NCI-H128 (cell line): ENCODE results near the gene RBMS1.
"Not testable (repeated sequence)": the region's sequence is repeated elsewhere in the genome, so short reads cannot be mapped to it uniquely, and the experiment has no call there.

ENCODE experiments used
- DNase-seq: peaks from one replicate; lab custom pipeline; 2025; ENCODE audit not compliant: unreplicated experiment; lab: John Stamatoyannopoulos, UW

Gene RBMS1

DNA sequence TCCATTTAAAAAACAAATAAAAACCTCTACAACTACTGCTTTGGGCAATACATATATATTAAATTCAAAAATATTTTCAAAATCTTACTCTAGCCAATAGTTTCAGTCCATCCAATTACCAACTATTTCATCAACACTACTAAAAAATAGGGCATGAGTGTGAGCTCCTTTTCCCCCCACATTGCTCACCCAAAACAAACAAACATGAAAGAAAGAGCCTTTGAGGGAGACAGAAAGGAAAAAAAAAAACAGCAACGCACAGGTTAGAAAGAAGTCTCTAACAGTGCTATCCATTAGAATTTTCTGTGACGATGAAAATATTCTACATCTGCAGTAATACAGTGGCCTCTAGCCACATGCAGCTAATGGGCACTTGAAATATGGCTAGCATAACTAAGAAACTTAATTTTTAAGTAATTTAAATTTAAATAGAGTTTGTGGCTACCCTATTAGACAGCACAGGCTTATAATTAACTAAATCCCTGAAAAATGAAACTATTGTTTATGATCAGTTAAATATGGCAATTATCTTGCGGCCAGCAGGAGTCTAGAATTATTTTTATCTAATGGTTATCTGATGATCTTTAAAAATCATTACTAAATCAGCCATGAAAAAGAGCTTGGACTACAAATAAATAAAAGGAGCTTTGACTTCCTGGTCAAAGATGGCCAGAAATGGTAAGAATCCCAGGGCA is 59.2 kb downstream of the RBMS1 start:
- no peak for DNase-seq

DNA sequence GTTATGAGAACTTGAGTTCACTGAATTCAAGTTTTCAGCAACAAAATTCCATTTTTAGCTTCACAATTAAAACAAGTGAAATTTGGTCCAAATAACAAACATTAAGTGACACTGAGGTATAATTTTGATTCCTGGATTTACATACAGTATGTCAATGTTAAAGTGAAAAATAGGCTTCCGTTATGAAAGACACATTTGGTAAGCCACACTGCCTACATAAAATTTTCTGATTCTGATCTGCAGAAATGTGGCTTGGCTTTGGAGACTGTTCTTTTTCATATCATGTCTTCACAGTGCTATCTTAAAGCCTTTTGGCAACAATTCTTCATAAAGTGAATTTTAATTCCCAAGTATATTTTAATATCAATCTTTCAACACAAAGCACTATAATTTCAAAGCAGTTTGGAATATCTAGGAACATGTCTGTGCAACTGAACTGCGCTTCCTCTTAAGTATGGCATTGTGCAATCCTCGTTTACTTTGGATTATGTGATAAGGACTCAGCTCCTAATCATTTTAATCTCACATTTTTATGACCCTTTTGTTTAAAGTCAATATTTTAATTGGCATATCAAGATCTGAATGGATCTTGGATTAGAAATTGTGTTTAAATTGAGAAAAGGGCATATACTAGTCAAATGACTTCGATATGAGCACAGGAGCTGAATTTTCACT is 60.0 kb downstream of the RBMS1 start:
- no peak for DNase-seq

DNA sequence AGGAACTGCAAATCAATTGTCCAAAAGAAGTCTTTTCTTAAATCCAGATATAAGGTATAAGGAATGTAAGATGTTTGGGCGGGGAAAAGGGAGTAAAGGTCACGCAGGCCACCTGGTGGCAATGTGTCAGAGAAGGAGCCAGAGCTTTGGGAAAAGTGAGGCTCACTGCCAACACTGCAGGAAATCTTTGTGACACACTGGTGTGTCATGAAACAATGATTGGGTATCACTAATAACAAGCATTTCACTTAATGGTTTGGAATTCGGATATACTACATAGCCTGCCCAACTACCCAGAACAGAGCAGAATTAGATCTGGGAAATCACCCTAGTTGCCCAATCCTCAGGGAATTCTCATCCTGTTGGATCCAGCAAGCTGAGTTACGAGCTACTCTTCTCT is 61.0 kb downstream of the RBMS1 start:
- DNase-seq, result no peak

DNA sequence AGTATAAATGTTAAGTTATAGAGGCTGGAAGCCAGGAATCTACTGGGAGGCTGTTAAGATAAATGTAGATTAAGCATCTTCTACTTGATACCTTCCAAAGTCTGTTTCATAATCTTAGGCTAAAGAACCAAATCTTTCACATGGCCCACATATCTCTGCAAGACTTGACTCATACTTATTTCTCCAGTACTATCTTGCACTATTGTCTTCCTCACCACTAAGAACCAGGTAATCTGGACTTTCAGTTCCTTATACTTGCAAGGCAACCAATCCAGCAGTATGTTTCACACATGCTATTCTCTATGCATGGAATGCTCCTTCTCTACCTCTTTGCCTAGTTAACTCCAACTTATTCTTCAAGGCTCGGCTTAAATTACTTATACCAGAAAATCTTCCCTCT is 62.2 kb downstream of the RBMS1 start:
- no peak for DNase-seq

DNA sequence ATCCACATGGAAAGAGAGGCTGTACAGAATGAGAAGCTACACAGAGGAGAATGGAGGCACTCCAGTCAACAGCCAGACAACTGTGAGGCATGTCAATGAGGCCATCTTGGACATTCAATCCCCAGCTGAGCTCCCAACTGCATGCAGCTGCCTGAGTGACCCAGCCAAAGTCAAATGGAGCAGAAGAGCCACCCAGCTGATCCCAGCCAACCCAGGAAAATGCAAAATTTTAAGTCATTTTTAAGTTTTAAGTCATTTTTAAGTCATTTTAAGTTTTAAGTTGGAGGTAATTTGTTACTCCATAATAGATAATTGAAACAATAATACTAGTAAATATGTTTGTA is 63.6 kb downstream of the RBMS1 start:
- DNase-seq, result no peak

DNA sequence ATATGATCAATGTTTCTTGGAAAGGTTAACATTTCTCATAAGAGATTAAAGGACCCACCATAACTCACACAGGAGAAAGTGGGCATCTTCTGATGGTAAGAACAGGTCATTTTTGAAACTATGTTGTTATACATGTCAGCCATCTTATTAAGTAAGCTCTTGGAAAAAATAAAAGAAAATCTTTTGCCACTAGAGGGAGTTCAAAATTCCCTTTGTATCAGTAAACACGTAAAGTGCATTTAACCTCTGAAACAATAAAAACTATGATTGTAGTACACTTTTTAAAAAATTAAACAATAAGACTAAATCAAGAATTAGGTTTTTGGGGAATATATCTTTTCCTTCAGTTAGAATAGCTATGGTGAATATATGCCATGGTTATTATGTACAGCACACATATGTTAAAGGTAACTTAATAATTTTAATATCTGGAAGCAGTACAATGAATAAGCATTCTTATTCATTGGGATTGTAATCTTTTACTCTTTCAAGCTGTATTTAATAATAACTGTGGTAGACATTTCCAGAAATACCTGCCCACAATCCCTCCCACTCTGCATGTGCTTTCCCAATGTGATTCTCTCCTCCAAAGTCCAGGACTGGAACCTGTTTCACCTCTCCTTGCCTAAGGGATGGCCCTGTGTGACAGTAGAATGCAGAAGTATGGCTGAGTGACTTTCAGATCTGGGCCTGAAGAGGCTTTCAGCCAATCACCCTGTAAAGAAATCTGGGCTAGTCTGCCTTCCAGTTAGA is 64.2 kb downstream of the RBMS1 start:
- DNase-seq, result no peak

DNA sequence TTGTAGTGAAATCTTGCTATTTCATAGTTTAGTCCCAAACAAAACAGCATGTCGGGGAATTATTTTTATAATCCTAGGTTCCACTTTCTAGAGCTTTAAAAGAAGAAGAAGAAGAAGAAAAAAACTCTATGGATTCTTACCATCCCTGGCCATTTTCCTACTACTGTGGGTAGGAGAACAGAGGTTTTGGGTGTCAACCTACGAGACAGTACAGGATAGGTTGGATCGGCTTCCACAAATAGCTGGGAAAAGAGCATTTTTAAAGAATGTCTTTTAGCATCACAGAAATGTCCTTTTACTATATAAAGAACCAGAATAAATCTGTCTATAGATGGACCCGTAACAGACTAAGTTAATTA is 65.2 kb downstream of the RBMS1 start:
- DNase-seq, result no peak

DNA sequence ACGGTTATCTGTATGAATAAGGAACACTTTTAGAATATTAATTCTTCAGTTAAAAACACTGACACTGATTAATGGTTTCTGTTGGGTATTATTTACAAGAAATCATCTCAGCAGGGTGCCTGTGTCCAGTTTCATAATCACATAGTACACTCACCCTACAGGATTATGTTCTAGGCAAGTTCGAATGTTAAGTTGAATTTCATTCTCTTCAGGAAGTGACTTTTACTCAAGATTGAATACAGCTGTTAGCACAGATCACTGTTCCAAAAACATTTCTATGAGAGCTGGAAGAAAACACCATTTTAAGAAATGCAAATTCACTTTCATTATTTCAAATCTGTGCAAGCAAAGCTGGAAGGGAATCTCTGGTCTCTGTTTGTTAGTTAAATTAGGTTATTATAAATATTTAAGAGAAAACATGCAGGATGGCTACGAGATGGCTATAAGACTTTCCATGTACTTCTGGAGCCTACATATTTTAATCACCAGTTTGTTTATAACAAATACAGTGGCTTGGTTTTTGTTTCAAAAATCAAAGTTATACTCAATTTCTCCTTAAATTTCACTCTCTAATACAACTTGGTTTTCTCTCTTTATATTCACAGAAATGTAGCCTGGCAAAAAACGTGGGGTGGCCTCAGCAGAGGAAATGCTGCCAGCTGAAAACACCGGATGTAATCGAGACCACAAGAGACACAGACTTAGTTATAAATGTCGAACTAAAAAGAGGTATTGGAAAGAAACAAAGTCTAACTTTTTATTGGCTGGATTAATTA is 65.8 kb downstream of the RBMS1 start:
- DNase-seq, result no peak

DNA sequence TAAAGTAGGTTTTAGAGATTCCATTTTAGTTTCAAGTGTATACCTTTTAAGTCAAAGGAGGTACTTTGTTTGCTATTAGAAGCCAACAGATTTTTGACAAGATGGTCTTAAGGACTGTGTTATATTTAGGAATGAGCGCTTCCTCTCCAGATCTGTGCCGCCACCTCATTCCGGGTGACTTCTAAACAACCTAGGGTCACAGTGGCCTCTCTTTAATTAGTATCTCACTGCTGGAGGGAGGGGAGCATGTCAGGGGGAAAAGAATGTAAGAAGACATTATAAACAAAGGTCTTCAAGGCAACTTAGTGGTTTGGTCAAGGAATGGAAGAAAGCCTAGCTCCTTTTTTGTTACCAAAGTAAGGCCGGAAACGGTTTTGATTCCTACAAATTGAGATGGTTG is 67.0 kb downstream of the RBMS1 start:
- no peak for DNase-seq

DNA sequence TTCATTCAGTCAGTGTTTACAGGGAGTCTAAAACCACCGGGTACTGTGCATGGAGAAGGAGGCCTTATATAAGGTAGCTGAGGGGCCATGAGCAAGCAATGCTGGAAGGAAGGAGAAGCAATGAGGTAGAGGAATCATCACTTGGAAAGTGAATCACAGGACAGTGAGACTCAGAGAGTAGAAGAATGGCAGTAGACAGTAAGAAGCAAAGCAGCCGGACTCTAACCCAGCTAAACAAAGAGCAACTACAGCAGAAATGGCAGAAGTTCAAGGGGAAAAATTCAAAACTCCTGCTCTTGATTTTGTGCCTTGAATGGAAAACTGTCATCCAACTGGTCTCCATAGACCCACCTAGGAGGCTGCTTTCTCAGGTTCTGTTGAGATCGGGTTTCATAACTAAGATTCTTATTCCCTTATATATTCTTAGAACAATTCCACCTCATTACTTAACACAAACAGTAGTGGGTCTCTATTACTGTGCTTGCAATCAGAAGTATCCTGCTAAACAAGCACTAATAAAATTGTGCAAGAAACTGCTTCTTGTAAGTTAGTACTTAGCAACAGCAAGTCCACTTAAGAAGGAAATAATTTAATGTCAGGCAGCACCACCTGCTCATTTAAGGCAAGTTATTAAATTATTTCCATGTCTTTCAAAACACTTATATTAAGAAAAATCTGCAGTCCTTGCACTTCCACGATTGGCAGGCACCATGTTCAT is 68.0 kb downstream of the RBMS1 start:
- no peak for DNase-seq

DNA sequence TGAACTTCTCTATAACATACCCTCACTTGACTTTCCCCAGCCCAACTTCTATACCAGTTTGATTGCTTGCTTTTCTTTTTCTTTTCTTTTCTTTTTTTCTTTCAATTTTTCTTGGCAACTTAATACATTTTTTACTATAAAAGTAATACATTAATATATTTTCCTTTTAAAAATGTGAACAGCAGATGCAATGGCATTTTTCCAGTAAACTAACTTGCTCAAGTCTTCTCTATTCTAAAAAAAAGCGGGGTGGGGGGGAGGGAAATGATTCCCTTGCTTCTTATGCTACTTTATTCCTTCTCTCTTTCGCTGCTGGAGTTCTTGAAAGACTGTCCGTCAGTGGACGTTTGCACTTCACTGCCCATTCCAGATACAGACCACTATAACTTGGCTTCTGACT is 70.5 kb downstream of the RBMS1 start:
- DNase-seq, result no peak

DNA sequence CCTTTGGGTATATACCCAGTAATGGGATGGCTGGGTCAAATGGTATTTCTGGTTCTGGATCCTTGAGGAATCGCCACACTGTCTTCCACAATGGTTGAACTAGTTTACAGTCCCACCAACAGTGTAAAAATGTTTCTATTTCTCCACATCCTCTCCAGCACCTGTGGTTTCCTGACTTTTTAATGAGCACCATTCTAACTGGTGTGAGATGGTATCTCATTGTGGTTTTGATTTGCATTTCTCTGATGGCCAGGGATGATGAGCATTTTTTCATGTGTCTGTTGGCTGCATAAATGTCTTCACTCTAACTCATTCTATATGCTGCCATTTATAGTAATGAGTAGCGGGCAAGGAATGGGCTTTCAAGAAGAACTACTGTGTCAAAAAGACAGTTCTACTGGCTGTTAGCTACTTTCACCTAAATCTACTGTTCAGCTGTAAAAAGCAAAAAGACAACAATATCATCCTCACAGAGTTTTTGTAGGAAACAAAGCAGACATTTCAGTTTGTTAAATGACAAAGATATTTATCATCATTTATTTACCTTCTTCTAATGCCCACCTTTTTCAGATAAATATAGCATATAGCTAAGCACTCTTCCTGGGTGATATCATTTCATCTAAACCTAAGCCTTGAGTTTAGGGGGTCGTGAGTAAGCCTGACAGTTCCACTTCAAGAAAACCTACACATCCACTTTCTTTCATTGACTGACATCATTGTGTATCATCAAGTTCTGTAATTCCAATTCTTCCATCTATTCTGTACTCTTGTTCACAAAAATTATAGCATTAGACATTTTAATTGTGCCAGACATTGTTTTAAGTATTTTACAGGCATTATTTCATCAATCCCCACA is 71.7 kb downstream of the RBMS1 start:
- DNase-seq, result not testable (repeated sequence)

DNA sequence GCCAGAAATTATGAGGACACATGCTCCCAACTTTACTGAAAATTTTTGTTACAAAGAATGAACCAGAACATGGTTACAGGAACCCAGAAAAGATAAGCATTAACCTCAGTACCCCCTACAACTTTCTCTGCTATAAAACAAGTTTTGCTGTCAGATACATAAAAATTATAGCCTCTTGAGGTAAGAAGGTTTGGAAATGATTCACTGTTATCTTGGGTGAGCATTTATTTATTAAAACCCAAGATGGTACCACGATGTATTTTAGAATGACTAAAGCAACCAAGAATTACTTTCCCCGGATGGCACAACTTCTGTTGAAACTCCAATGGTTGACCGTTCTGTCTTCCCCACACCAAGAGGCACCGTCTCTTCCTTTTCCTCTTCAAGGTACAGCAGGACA is 72.9 kb downstream of the RBMS1 start:
- DNase-seq, result no peak

DNA sequence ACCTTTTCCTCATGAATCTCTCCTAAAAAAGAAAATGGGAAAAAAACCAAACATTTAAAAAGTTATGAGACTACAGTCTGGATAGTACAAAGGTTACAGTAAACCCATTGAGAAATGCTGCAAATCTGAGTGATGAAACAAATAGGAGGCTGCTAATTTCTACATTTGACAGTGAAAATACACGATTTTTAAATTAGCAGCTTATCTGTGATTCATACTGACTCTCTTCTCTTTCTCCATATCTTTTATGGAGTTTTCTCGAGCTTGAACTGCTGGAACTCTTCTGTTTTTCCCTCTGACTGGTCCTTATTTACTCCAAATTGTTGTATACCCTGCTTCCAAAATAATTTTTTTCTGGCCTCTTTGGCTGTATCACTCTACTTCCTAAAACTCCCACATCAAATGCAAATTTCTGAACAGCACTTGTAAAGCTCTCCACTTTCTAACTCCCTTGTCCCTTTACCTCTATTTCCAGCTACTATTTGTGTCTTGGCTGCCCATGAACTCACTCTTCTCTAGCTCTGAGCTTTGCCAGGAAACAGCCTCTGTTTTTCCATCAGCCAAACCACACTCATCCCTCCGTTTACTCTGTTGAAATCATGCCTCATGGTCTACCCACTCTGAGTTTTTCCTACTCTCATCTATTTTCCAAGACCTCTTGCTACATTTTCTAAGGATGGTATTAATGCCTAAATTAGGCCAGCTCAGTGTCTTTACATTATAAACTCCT is 73.7 kb downstream of the RBMS1 start:
- DNase-seq, result no peak

DNA sequence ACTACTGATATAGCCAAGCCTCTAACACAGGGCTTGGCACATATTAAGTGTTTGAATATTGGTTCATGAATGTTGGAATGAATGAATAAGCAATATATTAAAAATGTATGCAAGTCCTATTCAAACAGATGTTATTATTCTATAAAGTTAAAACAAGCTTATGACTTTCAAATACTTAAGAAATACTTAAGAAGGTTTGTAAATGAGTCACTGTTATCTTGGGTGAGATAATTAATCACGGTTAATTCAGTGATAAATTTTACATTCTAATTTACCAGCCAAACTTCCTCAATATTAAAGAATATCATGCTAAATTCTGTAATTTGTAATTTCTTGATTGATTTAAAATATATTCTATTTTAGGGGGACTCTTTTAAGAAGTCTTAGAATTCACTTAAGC is 74.8 kb downstream of the RBMS1 start:
- DNase-seq, result no peak

DNA sequence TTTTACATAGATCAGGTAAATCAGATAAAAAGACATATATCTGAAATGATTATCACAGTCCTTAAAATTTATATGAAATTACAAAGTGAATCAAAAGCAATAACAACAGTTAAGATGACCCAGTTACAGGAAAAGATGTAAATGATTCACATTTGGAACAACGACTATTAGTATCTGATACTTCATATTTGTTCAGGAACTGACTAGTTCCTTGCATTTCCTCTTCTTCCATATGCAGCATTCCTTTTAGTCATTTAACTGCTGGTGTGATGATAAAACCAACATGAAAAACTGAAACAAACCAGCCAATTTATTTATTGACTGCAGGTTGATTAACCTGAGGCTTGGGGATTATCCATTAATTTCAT is 75.2 kb downstream of the RBMS1 start:
- DNase-seq, result no peak

DNA sequence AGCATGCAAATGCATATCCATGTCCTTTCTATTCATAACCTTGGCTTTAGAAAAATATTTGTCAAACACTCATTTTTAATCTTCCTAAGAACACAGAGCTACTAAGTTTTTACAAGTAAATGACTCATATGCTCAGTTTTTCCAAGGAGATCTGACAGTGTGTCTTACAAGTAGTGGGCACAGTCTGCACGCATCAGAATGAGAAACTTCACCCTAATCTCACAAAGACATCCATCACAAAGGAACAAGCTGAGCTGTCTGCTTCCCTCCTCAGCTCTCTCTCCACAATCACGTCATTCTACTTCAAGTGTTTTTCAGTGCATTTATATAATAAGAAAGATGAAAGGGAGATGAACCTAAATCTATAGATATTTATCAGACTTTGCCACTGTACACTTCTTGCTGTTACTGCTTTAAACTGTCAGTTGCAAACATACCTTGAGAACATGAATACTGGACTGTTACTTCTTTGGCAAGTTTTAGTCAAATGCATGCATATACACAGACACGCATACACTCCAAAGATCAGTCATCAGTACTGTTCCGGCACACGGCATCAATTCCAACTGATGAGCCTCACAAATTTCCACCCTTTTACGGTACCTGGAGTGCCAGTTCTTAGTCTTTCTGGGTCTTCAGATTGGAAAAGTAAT is 75.7 kb downstream of the RBMS1 start:
- no peak for DNase-seq

DNA sequence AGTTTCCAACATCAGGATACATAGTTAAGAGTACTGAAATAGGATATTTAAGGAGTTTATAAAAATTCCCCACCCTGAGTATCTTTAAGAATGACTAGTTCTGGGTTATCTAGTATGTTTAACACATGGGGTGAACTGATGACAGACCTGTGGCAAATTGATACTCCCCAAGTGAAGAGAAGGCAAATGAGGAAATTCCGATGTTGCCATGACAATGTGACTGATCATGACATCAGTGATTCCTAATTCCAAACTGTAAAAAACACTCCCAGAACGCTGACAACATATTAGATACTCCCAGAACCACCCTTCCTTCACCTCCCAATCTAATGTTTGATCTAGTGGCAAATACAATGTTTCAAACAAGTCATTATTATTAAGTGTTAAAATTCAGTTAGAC is 77.6 kb downstream of the RBMS1 start:
- no peak for DNase-seq

DNA sequence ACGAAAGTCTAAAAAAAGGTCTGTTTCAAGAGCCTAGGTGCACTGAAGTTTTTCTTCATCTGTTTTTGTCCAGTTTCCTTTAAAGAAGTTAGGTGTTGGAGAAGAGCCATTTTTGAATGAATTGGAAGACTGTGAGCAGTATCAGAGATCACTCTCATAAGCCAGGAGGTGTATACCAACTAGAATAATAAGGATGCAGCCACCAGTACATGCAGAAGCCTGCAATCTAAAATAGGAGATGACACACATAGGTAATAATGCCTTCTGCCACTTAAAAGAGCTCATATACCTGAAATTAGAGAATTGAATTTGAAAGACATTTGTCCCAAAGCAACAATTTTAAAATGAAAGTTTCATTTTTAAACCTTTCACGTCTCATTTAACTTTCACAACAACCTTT is 81.7 kb downstream of the RBMS1 start:
- DNase-seq, result no peak
